DND-41 (cell line): Measurements from ENCODE around the gene SYNDIG1L.
A peak's percentile ranks its signal among the peaks of the same experiment; 100 is the strongest.

Experiments
- EZH2 ChIP-seq: IDR thresholded peaks from 3 replicates; pipeline ENCODE4 v1.6.1; 2012; ENCODE audit warnings: borderline replicate concordance, low read depth, mild to moderate bottlenecking, moderate library complexity, low read length, inconsistent platforms; ENCODE audit not compliant: severe bottlenecking
- TF ChIP-seq, protein P1 (sequence below): IDR thresholded peaks from 2 replicates; pipeline ENCODE4 v1.5.1; 2012; ENCODE audit warnings: borderline replicate concordance, low read length, moderate library complexity, mild to moderate bottlenecking; ENCODE audit not compliant: poor library complexity, severe bottlenecking; ENCODE audit errors: extremely low read depth

DNA sequence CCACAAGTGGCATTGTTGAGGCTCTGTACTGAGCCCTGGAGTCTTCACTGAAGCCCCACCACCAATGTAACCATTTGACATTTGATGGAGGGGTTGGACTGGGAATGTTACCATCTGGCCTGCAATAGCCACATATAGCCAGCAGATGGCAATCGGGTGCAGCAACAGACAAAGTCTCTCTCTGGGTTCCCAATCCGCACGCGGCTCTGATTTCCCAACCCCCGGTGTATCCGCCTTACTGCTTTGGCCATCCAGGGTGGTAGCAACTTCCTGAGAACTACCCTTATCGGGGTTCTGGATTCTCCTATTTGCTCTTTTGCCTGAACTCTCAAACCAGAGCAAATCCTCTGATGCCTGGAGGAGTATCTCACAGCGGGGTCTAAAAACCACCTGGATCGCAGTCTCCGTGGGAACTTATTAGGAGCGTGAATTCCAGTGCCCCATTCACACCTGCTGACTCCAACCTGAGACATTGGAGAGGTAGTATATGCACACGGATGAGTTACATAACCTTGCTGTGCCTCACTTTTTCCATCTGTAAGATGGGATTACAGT lies 63.6 kb downstream of the SYNDIG1L start:
- TF ChIP-seq, protein P1, sequence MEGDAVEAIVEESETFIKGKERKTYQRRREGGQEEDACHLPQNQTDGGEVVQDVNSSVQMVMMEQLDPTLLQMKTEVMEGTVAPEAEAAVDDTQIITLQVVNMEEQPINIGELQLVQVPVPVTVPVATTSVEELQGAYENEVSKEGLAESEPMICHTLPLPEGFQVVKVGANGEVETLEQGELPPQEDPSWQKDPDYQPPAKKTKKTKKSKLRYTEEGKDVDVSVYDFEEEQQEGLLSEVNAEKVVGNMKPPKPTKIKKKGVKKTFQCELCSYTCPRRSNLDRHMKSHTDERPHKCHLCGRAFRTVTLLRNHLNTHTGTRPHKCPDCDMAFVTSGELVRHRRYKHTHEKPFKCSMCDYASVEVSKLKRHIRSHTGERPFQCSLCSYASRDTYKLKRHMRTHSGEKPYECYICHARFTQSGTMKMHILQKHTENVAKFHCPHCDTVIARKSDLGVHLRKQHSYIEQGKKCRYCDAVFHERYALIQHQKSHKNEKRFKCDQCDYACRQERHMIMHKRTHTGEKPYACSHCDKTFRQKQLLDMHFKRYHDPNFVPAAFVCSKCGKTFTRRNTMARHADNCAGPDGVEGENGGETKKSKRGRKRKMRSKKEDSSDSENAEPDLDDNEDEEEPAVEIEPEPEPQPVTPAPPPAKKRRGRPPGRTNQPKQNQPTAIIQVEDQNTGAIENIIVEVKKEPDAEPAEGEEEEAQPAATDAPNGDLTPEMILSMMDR, result peak; percentile 94
- no peak for TF ChIP-seq EZH2
